T47D (cell line): Measurements from ENCODE around the gene POLR3E.
A peak's percentile ranks its signal among the peaks of the same experiment; 100 is the strongest.

ENCODE experiments used
- DNase-seq, 2 experiments: peaks; one replicate each; pipeline versions ENCODE4 v3.0.0 to v3.0.0-alpha.2; 2011 to 2012; ENCODE audit warnings: low read depth in 1 of 2, low spot score in 1 of 2
- JUND ChIP-seq: IDR thresholded peaks from 2 replicates; pipeline ENCODE4 v1.6.1; 2012; ENCODE audit warnings: low read depth
- in situ Hi-C: cut with HindIII; loops from 2 replicates; pipeline ENCODE4 v1.10.0; 2016; ENCODE audit warnings: low sequenced_read_pairs, low pct_unique_long_range_greater_than_20kb

Gene POLR3E

DNA sequence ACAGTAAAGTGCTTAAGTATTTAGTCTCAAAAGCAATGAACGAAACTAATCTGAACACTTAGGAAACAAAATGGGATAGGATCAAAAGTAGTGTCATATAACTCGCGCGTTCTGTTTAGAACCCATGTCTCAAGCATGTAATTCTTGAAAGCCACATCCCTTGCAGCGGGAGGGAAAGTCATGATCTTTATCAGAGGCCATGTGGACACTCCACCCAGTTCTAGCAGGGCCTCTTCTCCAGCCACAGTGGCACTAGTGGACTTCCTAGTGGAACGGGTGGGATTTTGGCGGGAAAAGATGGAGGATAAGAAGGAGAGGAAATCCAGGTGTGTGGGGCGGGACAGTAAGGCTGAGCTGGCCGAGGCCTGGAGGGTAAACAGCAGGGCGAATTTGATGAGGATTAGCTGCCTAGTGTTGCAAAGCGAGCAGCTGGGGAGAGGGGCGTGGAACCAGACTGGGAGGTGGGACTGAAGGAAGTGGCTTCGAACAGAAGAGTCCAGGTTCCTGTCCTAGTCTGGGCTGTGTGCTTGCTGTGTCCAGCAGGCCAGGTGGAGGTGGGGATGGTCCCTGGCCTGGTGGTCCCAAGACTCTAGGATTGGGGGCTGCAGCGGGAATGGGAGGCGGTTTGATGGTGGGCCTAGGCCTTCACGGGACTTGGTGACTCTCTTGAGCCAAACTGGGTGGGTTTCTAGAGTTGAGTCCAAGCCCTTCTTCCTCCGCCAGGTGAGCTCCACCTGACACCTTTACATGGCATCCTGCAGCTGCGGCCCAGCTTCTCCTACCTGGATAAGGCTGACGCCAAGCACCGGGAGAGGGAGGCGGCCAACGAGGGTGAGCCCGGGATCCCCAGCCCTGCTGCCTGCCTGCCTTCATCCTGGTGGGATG lies 15.9 kb downstream of the POLR3E start:
- no peak for TF ChIP-seq JUND
- no peak for DNase-seq
- in situ Hi-C loops, result no loop called here

GRCh38 chr16:22313876-22314470 lies 16.8 kb downstream of the POLR3E start:
- TF ChIP-seq JUND, result no peak
- in situ Hi-C loops, result no loop called here
- DNase-seq, result no peak

DNA sequence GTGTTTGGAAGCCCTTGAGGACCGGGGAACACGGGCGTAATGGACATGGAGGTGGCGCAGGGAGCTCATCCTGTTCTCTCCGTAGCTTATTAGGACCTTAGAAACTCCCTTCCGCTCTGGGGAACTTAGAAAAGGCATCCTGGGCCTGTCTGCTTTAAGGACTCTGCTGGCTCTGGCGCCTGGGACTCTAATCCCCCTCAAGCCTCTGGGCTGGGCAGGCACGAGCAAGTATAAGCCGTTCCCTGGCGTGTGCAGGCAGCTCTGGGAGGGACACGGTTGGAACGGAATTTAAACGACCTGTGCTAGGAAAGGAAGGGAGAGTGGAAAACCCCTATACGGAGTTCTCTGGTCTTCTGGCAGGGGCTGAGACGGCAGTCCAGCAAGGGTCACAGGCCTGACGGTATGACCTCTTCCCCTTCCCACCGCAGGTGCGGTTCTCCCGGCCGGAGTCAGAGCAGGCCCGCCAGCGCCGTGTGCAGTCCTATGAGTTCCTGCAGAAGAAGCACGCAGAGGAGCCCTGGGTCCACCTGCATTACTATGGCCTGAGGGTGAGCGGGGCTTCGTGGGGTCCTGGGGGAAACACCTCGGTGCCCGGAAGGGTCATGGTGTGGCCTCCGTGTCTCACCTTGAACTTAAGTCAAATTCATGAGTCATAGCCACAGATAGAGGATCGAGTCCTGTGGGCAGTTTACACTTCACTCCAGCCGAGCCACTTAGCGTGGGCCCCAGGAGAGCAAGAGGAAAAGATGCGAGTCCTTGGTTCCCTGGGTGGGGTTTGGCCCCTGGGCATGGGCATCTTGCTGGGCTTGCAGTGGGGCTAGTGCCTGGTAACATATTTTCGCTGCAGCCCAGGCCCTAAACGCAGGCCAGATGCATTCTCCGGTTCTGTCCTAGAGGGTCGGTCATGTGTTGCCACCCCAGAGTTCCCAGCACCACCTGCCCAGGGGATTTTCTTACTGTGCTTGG lies 17.7 kb downstream of the POLR3E start:
- in situ Hi-C loops, result no loop called here
- DNase-seq, result no peak
- TF ChIP-seq JUND, result no peak

DNA sequence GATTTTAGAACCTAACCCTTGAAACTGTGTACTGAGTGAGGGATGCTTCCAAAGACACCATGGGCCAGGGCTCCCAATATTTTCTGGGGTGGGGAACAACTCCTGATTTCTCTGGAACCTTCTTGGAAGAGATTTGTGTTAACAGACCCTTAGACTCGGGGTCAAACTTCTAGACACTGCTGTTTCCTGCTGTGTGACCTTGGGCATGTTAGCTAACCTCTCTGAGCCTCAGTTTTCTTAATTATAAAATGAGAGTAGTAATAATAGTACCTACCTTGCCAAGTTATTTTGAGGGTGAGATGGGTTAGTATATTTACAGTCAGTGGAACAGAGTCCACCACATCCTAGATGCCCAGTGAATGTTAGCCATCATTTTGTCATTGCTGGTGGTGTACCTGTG lies 18.8 kb downstream of the POLR3E start:
- no peak for TF ChIP-seq JUND
- in situ Hi-C loops, result no loop called here
- no peak for DNase-seq

DNA sequence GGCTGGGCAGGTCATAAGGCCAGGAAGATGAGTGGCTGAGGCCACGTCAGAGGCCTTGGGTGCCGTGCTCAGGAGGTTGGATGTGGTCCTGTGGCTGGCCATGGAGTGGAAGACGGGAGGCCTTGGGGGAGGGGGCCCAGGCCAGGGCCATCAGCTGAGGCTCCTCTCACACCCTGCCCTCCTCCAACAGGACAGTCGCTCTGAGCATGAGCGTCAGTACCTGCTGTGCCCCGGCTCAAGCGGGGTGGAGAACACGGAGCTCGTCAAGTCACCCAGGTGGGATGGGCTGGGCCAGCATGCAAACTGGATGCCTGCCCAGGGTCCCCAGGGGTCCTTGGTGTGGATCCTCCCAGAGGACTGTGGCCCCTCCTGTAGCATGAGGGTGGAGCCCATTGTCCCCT lies 19.2 kb downstream of the POLR3E start:
- in situ Hi-C loops, result no loop called here
- TF ChIP-seq JUND, result no peak
- no peak for DNase-seq

- in situ Hi-C loops, result no loop called here
- no peak for TF ChIP-seq JUND
- no peak for DNase-seq
Measured at GRCh38 chr16:22317001-22317530, 19.9 kb downstream of the POLR3E start.

- no peak for DNase-seq
- TF ChIP-seq JUND, result no peak
- in situ Hi-C loops, result no loop called here
Measured at GRCh38 chr16:22317625-22318024, 20.4 kb downstream of the POLR3E start.

DNA sequence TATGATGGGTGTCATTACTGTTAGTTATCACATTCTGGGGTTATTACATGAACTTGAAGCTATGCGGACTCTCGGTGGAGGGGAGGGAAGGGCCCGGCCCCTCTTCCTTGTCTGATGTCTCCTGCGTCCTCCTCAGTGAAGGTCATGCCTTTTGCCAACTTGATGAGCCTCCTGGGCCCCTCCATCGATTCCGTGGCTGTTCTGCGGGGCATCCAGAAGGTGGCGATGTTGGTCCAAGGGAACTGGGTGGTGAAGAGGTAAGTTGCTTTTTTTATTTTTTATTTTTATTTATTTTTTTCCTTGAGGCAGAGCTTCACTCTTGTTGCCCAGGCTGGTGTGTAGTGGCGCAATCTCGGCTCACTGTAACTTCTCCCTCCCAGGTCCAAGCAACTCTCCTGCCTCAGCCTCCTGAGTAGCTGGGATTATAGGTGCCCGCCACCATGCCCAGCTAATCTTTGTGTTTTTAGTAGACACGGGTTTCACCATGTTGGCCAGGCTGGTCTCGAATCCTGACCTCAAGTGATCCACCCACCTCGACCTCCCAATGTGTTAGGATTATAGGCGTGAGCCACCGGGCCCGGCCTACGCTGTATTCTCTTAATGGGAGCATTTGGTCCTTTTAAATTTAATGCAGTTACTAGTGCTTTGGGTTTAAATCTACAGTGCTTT lies 21.6 kb downstream of the POLR3E start:
- in situ Hi-C loops, result no loop called here
- TF ChIP-seq JUND, result no peak
- peak in 1 of 2 experiments; percentile 27 for DNase-seq

GRCh38 chr16:22320572-22321339 lies 23.5 kb downstream of the POLR3E start:
- in situ Hi-C loops, result no loop called here
- TF ChIP-seq JUND, result no peak
- no peak for DNase-seq

DNA sequence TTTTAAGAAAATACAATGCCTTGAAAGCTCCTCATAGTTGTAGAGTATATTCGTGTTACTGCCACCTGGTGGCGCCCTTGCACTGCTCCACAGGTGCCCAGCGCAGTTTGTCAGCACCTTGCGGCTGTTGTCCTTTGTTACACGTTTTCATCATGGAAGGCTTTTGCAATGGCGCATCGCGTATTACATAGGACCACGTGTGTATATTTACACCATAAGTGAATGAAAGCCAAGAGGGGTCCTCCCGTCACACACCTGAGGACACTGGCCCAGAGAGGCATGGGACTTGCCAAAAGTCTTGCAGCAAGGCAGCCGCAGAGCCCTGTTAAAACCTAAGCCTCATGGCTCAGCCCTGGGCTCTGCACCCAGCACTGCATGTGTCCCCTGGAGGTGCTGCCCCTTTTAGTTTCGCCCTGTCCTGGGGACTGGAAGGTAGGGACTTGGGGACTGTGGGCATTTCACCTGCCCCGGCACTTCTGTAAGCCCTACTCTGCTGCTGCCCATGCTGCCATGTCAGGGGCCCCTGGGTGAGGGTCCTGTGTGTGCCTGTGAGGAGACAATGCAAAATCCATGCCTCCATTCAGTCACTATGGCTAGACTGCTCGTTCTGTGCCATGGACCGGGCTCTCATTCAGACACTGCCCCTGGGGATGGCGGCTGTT lies 24.3 kb downstream of the POLR3E start:
- DNase-seq, result peak; percentile 69 to 80
- in situ Hi-C loops, result no loop called here
- TF ChIP-seq JUND, result no peak

DNA sequence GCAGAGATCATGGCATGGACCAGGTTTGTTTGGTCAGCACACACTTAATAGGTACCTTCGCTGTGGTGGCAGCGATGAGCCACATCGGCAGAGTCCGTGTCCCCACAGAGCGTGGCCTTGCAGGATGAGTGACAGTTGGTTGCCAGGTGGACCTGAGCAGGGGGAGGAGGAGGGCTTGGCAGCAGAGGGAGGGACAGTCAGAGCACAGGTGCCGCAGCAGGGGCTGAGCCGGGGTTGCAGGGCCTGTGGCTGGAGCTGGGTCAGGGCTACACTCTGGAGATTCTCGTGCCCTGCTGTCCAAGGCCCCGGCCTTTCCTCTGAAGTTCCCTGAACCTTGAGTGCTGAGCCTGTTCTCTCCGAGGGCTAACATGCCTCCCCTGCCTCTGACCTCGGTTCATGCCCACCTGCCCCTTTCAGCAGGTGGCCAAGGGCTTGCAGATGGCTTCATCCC lies 24.8 kb downstream of the POLR3E start:
- no peak for DNase-seq
- in situ Hi-C loops, result no loop called here
- no peak for TF ChIP-seq JUND
